ENCODE data around the gene DNAH14. TPM values are rescaled to one million over a fixed set of nuclear protein-coding genes. Genes with fewer than 3 reads are reported as not detected.
"Not testable (repeated sequence)": the region's sequence is repeated elsewhere in the genome, so short reads cannot be mapped to it uniquely, and the experiment has no call there.

The DNAH14 gene
- total and polyA plus RNA-seq, 2 of the 8 experiments (the other 6 are each of a cell fraction or from before 2014, with no cell fraction given), result 8.4 to 40.7 TPM

GRCh38 chr1:225209153-225209552 is 279.7 kb downstream of the DNAH14 start:
- no peak overlapping the region for H4K91ac ChIP-seq (replicated peaks; ENCODE audit: insufficient read length, low read length)
- no peaks in the 10 kb centered on the region for H3K36me3 ChIP-seq (ENCODE audit: control insufficient read depth in 2 of 4, insufficient read depth in 4 of 4, low read length in 3 of 4)
- H3K27me3 ChIP-seq (replicated peaks in 1 of 4; ENCODE audit: control insufficient read depth in 3 of 4, extremely low read depth in 1 of 4, insufficient read depth in 3 of 4, low read length in 3 of 4), result no peaks in the 10 kb centered on the region
- no peak for DNase-seq (ENCODE audit: low read depth in 1 of 2, low spot score in 2 of 2)
- TF ChIP-seq KDM1A (IDR thresholded peaks at IDR 0.05; ENCODE audit: borderline replicate concordance, low read length) (no peak), SUZ12 (IDR thresholded peaks at IDR 0.05; ENCODE audit: low read length) (no peak)
- H3K27ac ChIP-seq (ENCODE audit: low read depth, low read length), result no peak overlapping the region
- no peak overlapping the region for H3K14ac ChIP-seq (ENCODE audit: insufficient read length)
- no peak overlapping the region for H3K4me2 ChIP-seq (ENCODE audit: insufficient read depth in 1 of 2, low read depth in 2 of 2, low read length in 2 of 2)
- no peaks in the 10 kb centered on the region for H3K4me1 ChIP-seq (replicated peaks in 1 of 4; ENCODE audit: control insufficient read depth in 3 of 4, insufficient read depth in 4 of 4, low read length in 3 of 4)
- no peak overlapping the region for H3K4me3 ChIP-seq (ENCODE audit: extremely low read depth in 1 of 4, insufficient read depth in 2 of 4, low read depth in 3 of 4, low read length in 4 of 4)
- no peak overlapping the region for H3K23ac ChIP-seq (ENCODE audit: insufficient read length)
- H4K8ac ChIP-seq (ENCODE audit: extremely low read depth, insufficient read depth, low read length), result no peak overlapping the region
- H2BK5ac ChIP-seq (ENCODE audit: low read depth, low read length), result no peak overlapping the region
- no peak overlapping the region for H3K9ac ChIP-seq (replicated peaks in 1 of 4; ENCODE audit: extremely low read depth in 1 of 4, low read depth in 3 of 4, low read length in 3 of 4)
- H3K23me2 ChIP-seq (ENCODE audit: low read depth, low read length), result no peaks in the 10 kb centered on the region
- no peaks in the 10 kb centered on the region for H3K79me1 ChIP-seq (ENCODE audit: low read depth, low read length)
- peaks cover 10% of the 10 kb centered on the region in 2 experiments; a peak in 3 of 4 replicates for H3K9me3 ChIP-seq (ENCODE audit: insufficient read depth in 2 of 2, low read depth in 1 of 2, low read length in 1 of 2)
- no peak overlapping the region for H2AK5ac ChIP-seq (ENCODE audit: low read depth, low read length)
- H2BK20ac ChIP-seq (ENCODE audit: low read length), result no peak overlapping the region
- no peak overlapping the region for H3K4ac ChIP-seq (replicated peaks; ENCODE audit: insufficient read length, low read depth, low read length)
- POLR2A ChIA-PET (ENCODE audit: partially characterized antibody), result no interaction called here
- no peak for FAIRE-seq
- CTCF ChIA-PET (ENCODE audit: partially characterized antibody), result no interaction called here
- H4K20me1 ChIP-seq (replicated peaks in 1 of 2; ENCODE audit: control insufficient read depth in 1 of 2, insufficient read depth in 2 of 2, low read length in 2 of 2), result no peaks in the 10 kb centered on the region
- H3K56ac ChIP-seq (replicated peaks; ENCODE audit: insufficient read length, low read depth, low read length), result no peak overlapping the region
- no peak overlapping the region for H4K5ac ChIP-seq (ENCODE audit: insufficient read length, low read depth, low read length)
- no peak overlapping the region for H2BK120ac ChIP-seq (replicated peaks; ENCODE audit: low read depth, low read length)
- no peak overlapping the region for H2BK15ac ChIP-seq (ENCODE audit: low read length)
- H2BK12ac ChIP-seq (ENCODE audit: low read depth, low read length), result no peak overlapping the region
- H2AFZ ChIP-seq (ENCODE audit: low read length), result no peak overlapping the region
- H3K79me2 ChIP-seq (ENCODE audit: control insufficient read depth in 1 of 2, insufficient read depth in 2 of 2, low read length in 2 of 2), result no peaks in the 10 kb centered on the region
- no peak overlapping the region for H3K18ac ChIP-seq (ENCODE audit: extremely low read depth, low read length)

GRCh38 chr1:225210180-225210579 is 280.7 kb downstream of the DNAH14 start:
- FAIRE-seq; H3K9ac ChIP-seq (replicated peaks in 1 of 4; ENCODE audit: extremely low read depth in 1 of 4, low read depth in 3 of 4, low read length in 3 of 4); H3K36me3 ChIP-seq (ENCODE audit: control insufficient read depth in 2 of 4, insufficient read depth in 4 of 4, low read length in 3 of 4); CTCF ChIA-PET (ENCODE audit: partially characterized antibody); H2BK20ac ChIP-seq (ENCODE audit: low read length); H3K56ac ChIP-seq (replicated peaks; ENCODE audit: insufficient read length, low read depth, low read length); H4K20me1 ChIP-seq (replicated peaks in 1 of 2; ENCODE audit: control insufficient read depth in 1 of 2, insufficient read depth in 2 of 2, low read length in 2 of 2); H3K23ac ChIP-seq (ENCODE audit: insufficient read length); H3K27ac ChIP-seq (ENCODE audit: low read depth, low read length); H2BK15ac ChIP-seq (ENCODE audit: low read length); H3K79me2 ChIP-seq (ENCODE audit: control insufficient read depth in 1 of 2, insufficient read depth in 2 of 2, low read length in 2 of 2); H3K4me2 ChIP-seq (ENCODE audit: insufficient read depth in 1 of 2, low read depth in 2 of 2, low read length in 2 of 2); H2AK5ac ChIP-seq (ENCODE audit: low read depth, low read length); H2BK12ac ChIP-seq (ENCODE audit: low read depth, low read length); H2BK5ac ChIP-seq (ENCODE audit: low read depth, low read length); H3K4me3 ChIP-seq (ENCODE audit: extremely low read depth in 1 of 4, insufficient read depth in 2 of 4, low read depth in 3 of 4, low read length in 4 of 4); DNase-seq (ENCODE audit: low read depth in 1 of 2, low spot score in 2 of 2); H3K23me2 ChIP-seq (ENCODE audit: low read depth, low read length); POLR2A ChIA-PET (ENCODE audit: partially characterized antibody); H3K27me3 ChIP-seq (replicated peaks in 1 of 4; ENCODE audit: control insufficient read depth in 3 of 4, extremely low read depth in 1 of 4, insufficient read depth in 3 of 4, low read length in 3 of 4); H3K14ac ChIP-seq (ENCODE audit: insufficient read length); H4K5ac ChIP-seq (ENCODE audit: insufficient read length, low read depth, low read length); H3K18ac ChIP-seq (ENCODE audit: extremely low read depth, low read length); H3K4ac ChIP-seq (replicated peaks; ENCODE audit: insufficient read length, low read depth, low read length); H2BK120ac ChIP-seq (replicated peaks; ENCODE audit: low read depth, low read length); H3K4me1 ChIP-seq (replicated peaks in 1 of 4; ENCODE audit: control insufficient read depth in 3 of 4, insufficient read depth in 4 of 4, low read length in 3 of 4); H4K91ac ChIP-seq (replicated peaks; ENCODE audit: insufficient read length, low read length); H3K79me1 ChIP-seq (ENCODE audit: low read depth, low read length); H2AFZ ChIP-seq (ENCODE audit: low read length); H4K8ac ChIP-seq (ENCODE audit: extremely low read depth, insufficient read depth, low read length): not testable (repeated sequence)
- H3K9me3 ChIP-seq (ENCODE audit: insufficient read depth in 2 of 2, low read depth in 1 of 2, low read length in 1 of 2), result peaks cover 10% of the 10 kb centered on the region in 2 experiments; a peak in 3 of 4 replicates
- WGBS, 2 experiments (ENCODE audit: extremely low coverage in 1 of 2, insufficient coverage in 1 of 2, insufficient read length in 1 of 2, insufficient replicate concordance in 2 of 2, low coverage in 1 of 2, low lambda C conversion rate in 2 of 2, missing lambda C conversion rate in 1 of 2), result 84% methylated on average over 3 of the region's 3 CpGs; no CpG with 5 or more reads in 1 of the 2 experiments

Data from H1 (cell line).